ENCODE results near the gene SLC5A3. TPM values are rescaled to one million over a fixed set of nuclear protein-coding genes. Genes with fewer than 3 reads are reported as not detected.
A peak's percentile ranks its signal among the peaks of the same experiment; 100 is the strongest.

SLC5A3 gene
- total and polyA plus RNA-seq, 2 experiments from 2014 or later = 6.2 to 32.7 TPM

DNA sequence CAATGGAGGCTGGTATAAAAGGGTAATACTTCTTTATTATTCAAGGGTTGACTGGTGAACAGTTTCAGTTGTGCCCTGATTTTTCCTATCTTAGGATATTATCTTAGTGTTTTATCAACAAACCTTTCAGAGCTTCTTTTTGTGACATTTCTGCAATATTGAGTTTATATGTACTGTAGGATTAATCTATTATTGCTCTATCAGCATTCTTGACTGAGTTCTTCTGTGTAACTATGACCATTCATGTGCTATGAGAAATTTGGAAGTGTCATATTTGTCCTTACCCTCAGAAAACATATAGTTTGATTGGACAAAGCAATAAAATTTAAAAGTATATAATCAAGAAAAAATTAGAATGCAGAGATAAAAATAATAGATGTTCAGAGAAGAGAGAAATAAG, 25.5 kb upstream of the SLC5A3 start (continued):
- TF ChIP-seq CTCF (conservative IDR thresholded peaks at IDR 0.05; ENCODE audit: low read depth in 2 of 2) (no peak), ZNF114 (CRISPR knock-in tag; IDR thresholded peaks at IDR 0.05) (no peak)

- Histone ChIP-seq H2AFZ (peak overlapping the region; percentile 40), H3K9me2 (ENCODE audit: insufficient read depth) (no peaks in the 10 kb centered on the region), H4K20me1 (replicated peaks; ENCODE audit: insufficient read depth) (no peaks in the 10 kb centered on the region), H3K27me3 (ENCODE audit: insufficient read depth) (no peaks in the 10 kb centered on the region), H3K4me3 (no peak overlapping the region), H3K4me2 (no peak overlapping the region), H3K27ac (ENCODE audit: low read depth) (no peak overlapping the region), H3K79me2 (replicated peaks; ENCODE audit: insufficient read depth) (no peaks in the 10 kb centered on the region), H3F3A (replicated peaks; ENCODE audit: low read depth) (no peaks in the 10 kb centered on the region), H3K4me1 (ENCODE audit: insufficient read depth) (no peaks in the 10 kb centered on the region), H3K36me3 (ENCODE audit: insufficient read depth) (no peaks in the 10 kb centered on the region)
- DNase-seq (ENCODE audit: low spot score) (no peak), ATAC-seq (no peak)
- no peaks in the 10 kb centered on the region for H3K4me1 Mint-ChIP-seq
- TF ChIP-seq CREB1 (CRISPR knock-in tag; IDR thresholded peaks at IDR 0.05; ENCODE audit: low read depth) = no peak
- TF ChIP-seq, protein P1, sequence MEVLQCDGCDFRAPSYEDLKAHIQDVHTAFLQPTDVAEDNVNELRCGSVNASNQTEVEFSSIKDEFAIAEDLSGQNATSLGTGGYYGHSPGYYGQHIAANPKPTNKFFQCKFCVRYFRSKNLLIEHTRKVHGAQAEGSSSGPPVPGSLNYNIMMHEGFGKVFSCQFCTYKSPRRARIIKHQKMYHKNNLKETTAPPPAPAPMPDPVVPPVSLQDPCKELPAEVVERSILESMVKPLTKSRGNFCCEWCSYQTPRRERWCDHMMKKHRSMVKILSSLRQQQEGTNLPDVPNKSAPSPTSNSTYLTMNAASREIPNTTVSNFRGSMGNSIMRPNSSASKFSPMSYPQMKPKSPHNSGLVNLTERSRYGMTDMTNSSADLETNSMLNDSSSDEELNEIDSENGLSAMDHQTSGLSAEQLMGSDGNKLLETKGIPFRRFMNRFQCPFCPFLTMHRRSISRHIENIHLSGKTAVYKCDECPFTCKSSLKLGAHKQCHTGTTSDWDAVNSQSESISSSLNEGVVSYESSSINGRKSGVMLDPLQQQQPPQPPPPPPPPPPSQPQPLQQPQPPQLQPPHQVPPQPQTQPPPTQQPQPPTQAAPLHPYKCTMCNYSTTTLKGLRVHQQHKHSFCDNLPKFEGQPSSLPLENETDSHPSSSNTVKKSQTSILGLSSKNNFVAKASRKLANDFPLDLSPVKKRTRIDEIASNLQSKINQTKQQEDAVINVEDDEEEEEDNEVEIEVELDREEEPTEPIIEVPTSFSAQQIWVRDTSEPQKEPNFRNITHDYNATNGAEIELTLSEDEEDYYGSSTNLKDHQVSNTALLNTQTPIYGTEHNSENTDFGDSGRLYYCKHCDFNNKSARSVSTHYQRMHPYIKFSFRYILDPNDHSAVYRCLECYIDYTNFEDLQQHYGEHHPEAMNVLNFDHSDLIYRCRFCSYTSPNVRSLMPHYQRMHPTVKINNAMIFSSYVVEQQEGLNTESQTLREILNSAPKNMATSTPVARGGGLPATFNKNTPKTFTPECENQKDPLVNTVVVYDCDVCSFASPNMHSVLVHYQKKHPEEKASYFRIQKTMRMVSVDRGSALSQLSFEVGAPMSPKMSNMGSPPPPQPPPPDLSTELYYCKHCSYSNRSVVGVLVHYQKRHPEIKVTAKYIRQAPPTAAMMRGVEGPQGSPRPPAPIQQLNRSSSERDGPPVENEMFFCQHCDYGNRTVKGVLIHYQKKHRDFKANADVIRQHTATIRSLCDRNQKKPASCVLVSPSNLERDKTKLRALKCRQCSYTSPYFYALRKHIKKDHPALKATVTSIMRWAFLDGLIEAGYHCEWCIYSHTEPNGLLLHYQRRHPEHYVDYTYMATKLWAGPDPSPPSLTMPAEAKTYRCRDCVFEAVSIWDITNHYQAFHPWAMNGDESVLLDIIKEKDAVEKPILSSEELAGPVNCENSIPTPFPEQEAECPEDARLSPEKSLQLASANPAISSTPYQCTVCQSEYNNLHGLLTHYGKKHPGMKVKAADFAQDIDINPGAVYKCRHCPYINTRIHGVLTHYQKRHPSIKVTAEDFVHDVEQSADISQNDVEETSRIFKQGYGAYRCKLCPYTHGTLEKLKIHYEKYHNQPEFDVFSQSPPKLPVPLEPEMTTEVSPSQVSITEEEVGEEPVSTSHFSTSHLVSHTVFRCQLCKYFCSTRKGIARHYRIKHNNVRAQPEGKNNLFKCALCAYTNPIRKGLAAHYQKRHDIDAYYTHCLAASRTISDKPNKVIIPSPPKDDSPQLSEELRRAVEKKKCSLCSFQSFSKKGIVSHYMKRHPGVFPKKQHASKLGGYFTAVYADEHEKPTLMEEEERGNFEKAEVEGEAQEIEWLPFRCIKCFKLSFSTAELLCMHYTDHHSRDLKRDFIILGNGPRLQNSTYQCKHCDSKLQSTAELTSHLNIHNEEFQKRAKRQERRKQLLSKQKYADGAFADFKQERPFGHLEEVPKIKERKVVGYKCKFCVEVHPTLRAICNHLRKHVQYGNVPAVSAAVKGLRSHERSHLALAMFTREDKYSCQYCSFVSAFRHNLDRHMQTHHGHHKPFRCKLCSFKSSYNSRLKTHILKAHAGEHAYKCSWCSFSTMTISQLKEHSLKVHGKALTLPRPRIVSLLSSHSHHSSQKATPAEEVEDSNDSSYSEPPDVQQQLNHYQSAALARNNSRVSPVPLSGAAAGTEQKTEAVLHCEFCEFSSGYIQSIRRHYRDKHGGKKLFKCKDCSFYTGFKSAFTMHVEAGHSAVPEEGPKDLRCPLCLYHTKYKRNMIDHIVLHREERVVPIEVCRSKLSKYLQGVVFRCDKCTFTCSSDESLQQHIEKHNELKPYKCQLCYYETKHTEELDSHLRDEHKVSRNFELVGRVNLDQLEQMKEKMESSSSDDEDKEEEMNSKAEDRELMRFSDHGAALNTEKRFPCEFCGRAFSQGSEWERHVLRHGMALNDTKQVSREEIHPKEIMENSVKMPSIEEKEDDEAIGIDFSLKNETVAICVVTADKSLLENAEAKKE (CRISPR knock-in tag; IDR thresholded peaks at IDR 0.05) = no peak
- TF ChIP-seq POLR2AphosphoS5 (IDR thresholded peaks at IDR 0.05; ENCODE audit: low read depth) = no peak
- no peak for TF ChIP-seq STAT1 (IDR thresholded peaks at IDR 0.05; ENCODE audit: unreplicated experiment)
- H3K9me3 Mint-ChIP-seq = no peaks in the 10 kb centered on the region; the same call in 2 of the 3 replicates
- no peaks in the 10 kb centered on the region for H3K27me3 Mint-ChIP-seq (ENCODE audit: insufficient read depth, low read depth, poor library complexity)
- no peak overlapping the region for H3K4me3 Mint-ChIP-seq
- no peaks in the 10 kb centered on the region for H3K36me3 Mint-ChIP-seq (ENCODE audit: low read depth)
- no peak overlapping the region for H3K27ac Mint-ChIP-seq
These were observed 21.2 kb upstream of the SLC5A3 start for GRCh38 chr21:34052171-34052570.

Measured in GM23338 (cell line).